Measurements from ENCODE around the gene DNAAF8. TPM values are rescaled to one million over a fixed set of nuclear protein-coding genes. Genes with fewer than 3 reads are reported as not detected.
"Not testable (repeated sequence)": the region's sequence is repeated elsewhere in the genome, so short reads cannot be mapped to it uniquely, and the experiment has no call there.

The DNAAF8 gene
- total RNA-seq, 2 experiments from 2014 or later, result not detected

- peaks cover 21% of the 10 kb centered on the region for H3K4me1 Mint-ChIP-seq
- no peaks in the 10 kb centered on the region for H3K36me3 Mint-ChIP-seq (ENCODE audit: low read depth)
- no peaks in the 10 kb centered on the region for H3K27me3 Mint-ChIP-seq
- no peaks in the 10 kb centered on the region for H3K9me3 Mint-ChIP-seq
- no peak for DNase-seq
- ChIA-PET CTCF (no interaction called here), POLR2A (no interaction called here)
- no peak overlapping the region for H3K4me3 Mint-ChIP-seq
- no peak overlapping the region for H3K27ac Mint-ChIP-seq
These were observed 3.2 kb downstream of the DNAAF8 start for GRCh38 chr16:4737545-4737944.

DNA sequence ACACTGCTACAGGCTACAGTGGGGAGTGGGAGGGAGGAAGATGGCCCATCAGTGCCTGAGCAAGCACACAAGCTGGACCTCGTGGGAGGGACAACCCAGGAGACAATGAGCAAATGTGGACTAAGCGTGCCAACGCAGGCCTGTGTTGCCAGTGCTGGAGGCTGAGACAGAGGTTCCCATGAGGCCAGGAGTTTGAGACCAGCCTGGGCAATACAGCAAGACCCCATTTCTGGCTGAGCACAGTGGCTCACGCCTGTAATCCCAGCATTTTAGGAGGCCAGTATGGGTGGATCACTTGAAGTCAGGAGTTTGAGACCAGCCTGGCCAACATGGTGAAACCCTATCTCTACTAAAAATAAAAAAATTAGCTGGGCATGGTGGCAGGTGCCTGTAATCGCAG, 4.0 kb downstream of the DNAAF8 start:
- H3K9me3 Mint-ChIP-seq; H3K27ac Mint-ChIP-seq; H3K4me3 Mint-ChIP-seq; H3K36me3 Mint-ChIP-seq (ENCODE audit: low read depth); DNase-seq; H3K27me3 Mint-ChIP-seq; POLR2A ChIA-PET: not testable (repeated sequence)
- CTCF ChIA-PET, result interaction anchor here (0.6 kb wide), 1 partner anchor 300 kb away, joined by 3 read pairs; no protein-coding TSS in a partner anchor
- H3K4me1 Mint-ChIP-seq, result peaks cover 20% of the 10 kb centered on the region

DNA sequence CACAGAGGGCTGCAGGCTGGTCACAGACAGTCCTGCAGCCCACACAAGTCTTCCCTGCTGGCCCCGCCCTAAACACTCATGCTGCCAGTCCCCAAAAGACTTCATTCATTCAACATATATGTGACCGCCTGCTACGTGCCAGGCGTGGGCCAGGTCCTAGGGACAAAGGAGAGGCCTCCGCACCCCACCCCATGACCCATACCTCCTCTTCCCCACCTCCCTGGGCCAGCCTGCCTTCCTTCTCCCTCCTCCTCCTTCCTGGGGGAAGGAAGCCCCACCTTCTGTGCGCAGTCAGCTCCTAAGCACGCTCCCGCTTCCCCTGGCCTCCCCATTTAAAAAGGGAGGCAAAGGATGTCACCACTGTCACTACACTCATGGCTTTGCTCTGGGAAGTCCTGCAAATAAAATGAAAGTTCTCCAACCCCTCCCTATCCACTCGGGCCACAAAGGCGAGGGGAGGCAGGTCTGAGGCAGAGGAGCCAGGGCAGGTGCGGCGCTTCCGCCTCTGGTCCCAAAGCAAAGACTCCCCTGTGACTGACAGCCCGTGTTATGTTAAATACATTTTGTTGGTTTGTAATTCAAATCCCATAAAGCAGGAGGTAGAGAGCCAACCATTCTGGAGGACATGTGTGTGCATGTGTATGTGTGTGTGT, 9.0 kb downstream of the DNAAF8 start:
- Mint-ChIP-seq H3K27ac (no peak overlapping the region), H3K27me3 (no peaks in the 10 kb centered on the region), H3K9me3 (no peaks in the 10 kb centered on the region), H3K4me3 (no peak overlapping the region), H3K4me1 (peaks cover 12% of the 10 kb centered on the region), H3K36me3 (ENCODE audit: low read depth) (no peaks in the 10 kb centered on the region)
- DNase-seq, result no peak
- POLR2A ChIA-PET, result no interaction called here
- CTCF ChIA-PET, result no interaction called here

GRCh38 chr16:4744555-4745273, 10.4 kb downstream of the DNAAF8 start:
- no peak for DNase-seq
- H3K4me3 Mint-ChIP-seq, result no peak overlapping the region
- no peaks in the 10 kb centered on the region for H3K9me3 Mint-ChIP-seq
- no peaks in the 10 kb centered on the region for H3K36me3 Mint-ChIP-seq (ENCODE audit: low read depth)
- POLR2A ChIA-PET, result no interaction called here
- H3K27me3 Mint-ChIP-seq, result no peaks in the 10 kb centered on the region
- peaks cover 12% of the 10 kb centered on the region for H3K4me1 Mint-ChIP-seq
- CTCF ChIA-PET, result no interaction called here
- H3K27ac Mint-ChIP-seq, result no peak overlapping the region

DNA sequence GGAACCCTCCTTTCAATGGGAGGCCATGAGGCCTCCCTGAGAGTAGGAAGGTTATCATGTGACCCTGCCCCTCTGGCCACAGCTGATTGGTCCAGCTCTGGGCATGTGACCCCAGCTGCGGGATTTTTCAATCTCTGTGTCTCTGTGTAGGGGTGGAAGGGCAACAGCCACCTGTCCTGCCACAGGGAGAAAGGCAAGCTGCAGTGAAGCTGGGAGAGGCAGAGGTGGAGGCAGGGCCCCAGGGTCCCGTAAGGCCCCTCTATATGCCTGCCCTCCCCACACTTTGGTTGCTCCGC, 10.9 kb downstream of the DNAAF8 start:
- POLR2A ChIA-PET, result no interaction called here
- no peak for DNase-seq
- Mint-ChIP-seq H3K27me3 (no peaks in the 10 kb centered on the region), H3K9me3 (no peaks in the 10 kb centered on the region), H3K36me3 (ENCODE audit: low read depth) (no peaks in the 10 kb centered on the region), H3K27ac (no peak overlapping the region), H3K4me3 (no peak overlapping the region), H3K4me1 (peaks cover 12% of the 10 kb centered on the region)
- CTCF ChIA-PET, result no interaction called here

DNA sequence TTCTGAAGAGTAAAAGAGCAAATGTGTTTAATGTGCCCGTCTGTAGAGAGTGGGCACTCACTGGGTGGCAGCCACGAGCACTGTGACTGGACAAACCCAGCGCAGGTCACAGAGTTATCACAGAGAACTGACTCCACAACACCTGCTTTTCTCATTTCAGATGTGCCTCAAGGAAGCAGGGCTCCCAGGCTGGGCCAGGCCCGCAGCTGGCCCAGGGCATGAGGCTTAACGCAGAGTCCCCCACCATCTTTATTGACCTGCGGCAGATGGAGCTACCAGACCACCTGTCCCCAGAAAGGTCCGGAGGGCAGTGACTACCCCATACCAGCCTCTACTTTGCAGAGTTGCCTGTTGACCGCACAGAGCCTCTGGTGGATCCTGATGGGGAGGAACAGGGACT, 11.9 kb downstream of the DNAAF8 start:
- CTCF ChIA-PET, result no interaction called here

GRCh38 chr16:4746991-4747574, 12.7 kb downstream of the DNAAF8 start:
- H3K27ac Mint-ChIP-seq, result no peak overlapping the region
- H3K27me3 Mint-ChIP-seq, result no peaks in the 10 kb centered on the region
- ChIA-PET POLR2A (interaction anchor here (2.9 kb wide), 1 partner anchor 12 kb away, joined by 9 read pairs; the partner anchor contains the start of genes ANKS3 and DNAAF8), CTCF (interaction anchor here (1.5 kb wide), 1 partner anchor 13 kb away, joined by 3 read pairs; the partner anchor contains the start of gene ANKS3)
- peaks cover 12% of the 10 kb centered on the region for H3K4me1 Mint-ChIP-seq
- no peak overlapping the region for H3K4me3 Mint-ChIP-seq
- no peak for DNase-seq
- no peaks in the 10 kb centered on the region for H3K9me3 Mint-ChIP-seq
- H3K36me3 Mint-ChIP-seq (ENCODE audit: low read depth), result peaks cover 7% of the 10 kb centered on the region

More for the DNA sequence above, 11.9 kb downstream of the DNAAF8 start:
- POLR2A ChIA-PET, result interaction anchor here (2.9 kb wide), 1 partner anchor 12 kb away, joined by 9 read pairs; the partner anchor contains the start of genes ANKS3 and DNAAF8
- H3K27me3 Mint-ChIP-seq, result no peaks in the 10 kb centered on the region
- no peak overlapping the region for H3K4me3 Mint-ChIP-seq
- H3K9me3 Mint-ChIP-seq, result no peaks in the 10 kb centered on the region
- H3K4me1 Mint-ChIP-seq, result peaks cover 12% of the 10 kb centered on the region
- peaks cover 3% of the 10 kb centered on the region for H3K36me3 Mint-ChIP-seq (ENCODE audit: low read depth)
- no peak overlapping the region for H3K27ac Mint-ChIP-seq
- DNase-seq, result no peak

DNA sequence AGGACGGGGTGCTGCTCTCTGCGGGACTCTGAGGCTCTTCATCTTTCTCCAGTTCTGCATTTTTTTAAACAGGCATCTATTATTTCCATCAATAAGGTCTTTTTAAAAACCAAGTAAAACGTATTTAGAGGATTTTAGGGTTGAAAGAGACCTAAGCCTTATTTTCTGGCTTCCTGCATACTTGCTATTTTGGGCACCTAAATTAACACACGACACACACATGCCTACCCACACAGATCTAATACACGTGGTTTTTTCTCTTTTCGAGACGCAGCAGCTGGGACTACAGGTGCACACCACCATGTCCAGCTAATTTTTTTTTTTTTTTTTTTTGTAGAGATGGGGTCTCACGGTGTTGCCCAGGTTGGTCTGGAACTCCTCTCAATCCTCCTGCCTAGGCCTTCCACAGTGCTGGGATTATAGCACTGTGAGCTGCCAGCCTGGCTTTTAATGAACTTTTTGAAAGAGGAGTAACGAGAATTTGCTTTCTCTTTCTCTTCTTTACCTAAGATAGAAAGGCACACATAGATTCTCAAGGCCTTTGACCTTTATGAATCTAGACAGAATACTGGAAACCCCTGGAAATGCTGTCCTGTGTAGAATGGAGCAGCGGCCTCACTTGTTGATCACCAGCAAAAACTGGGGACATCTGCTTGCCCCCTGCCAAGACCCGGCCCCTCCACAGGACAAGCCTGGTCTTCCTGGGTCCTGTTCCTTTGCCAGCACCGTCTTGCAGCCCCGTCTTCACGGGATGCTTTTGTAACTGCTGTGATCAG, 13.8 kb downstream of the DNAAF8 start:
- Mint-ChIP-seq H3K27me3 (no peaks in the 10 kb centered on the region), H3K4me1 (peaks cover 10% of the 10 kb centered on the region), H3K4me3 (no peak overlapping the region), H3K9me3 (no peaks in the 10 kb centered on the region), H3K36me3 (ENCODE audit: low read depth) (peaks cover 8% of the 10 kb centered on the region), H3K27ac (no peak overlapping the region)
- CTCF ChIA-PET, result interaction anchor here (1.5 kb wide), 1 partner anchor 14 kb away, joined by 3 read pairs; the partner anchor contains the start of gene ANKS3
- POLR2A ChIA-PET, result interaction anchor here (2.9 kb wide), 1 partner anchor 13 kb away, joined by 9 read pairs; the partner anchor contains the start of genes ANKS3 and DNAAF8
- no peak for DNase-seq

- H3K9me3 Mint-ChIP-seq, result no peaks in the 10 kb centered on the region
- no peak overlapping the region for H3K4me3 Mint-ChIP-seq
- H3K27ac Mint-ChIP-seq, result no peak overlapping the region
- peaks cover 11% of the 10 kb centered on the region for H3K36me3 Mint-ChIP-seq (ENCODE audit: low read depth)
- POLR2A ChIA-PET, result interaction anchor here (2.9 kb wide), 1 partner anchor 14 kb away, joined by 9 read pairs; the partner anchor contains the start of genes ANKS3 and DNAAF8
- H3K4me1 Mint-ChIP-seq, result peaks cover 4% of the 10 kb centered on the region
- DNase-seq, result no peak
- CTCF ChIA-PET, result no interaction called here
- H3K27me3 Mint-ChIP-seq, result no peaks in the 10 kb centered on the region
These were observed 14.5 kb downstream of the DNAAF8 start for GRCh38 chr16:4748682-4749411.

DNA sequence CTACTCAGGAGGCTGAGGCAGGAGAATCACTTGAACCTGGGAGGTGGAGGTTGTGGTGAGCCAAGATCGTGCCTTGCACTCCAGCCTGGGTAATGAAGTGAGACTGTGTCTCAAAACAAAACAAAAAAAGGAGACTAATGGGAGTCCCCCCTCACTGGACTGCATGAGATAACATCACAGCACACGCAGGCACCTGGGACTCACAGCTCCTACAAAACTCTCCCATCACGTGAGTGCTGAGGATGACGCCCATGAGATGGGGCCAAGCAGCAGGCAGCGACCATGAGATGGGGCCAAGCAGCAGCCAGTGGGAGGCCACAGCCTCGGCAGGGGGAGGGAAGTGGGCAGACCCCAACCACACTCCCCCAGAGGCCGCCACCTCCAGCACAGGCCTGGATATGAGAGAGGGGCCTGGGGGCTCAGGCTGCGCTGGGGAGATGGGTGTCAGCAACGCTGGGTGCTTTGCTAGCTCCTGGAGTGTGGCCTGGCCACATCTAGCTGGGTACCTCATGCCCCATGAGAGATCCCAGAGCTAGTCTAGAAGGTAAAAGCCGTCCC, 15.4 kb downstream of the DNAAF8 start:
- DNase-seq, result no peak
- Mint-ChIP-seq H3K9me3 (no peaks in the 10 kb centered on the region), H3K36me3 (ENCODE audit: low read depth) (peaks cover 12% of the 10 kb centered on the region), H3K4me3 (no peak overlapping the region), H3K4me1 (peaks cover 4% of the 10 kb centered on the region), H3K27me3 (no peaks in the 10 kb centered on the region), H3K27ac (no peak overlapping the region)
- CTCF ChIA-PET, result no interaction called here
- POLR2A ChIA-PET, result no interaction called here

- Mint-ChIP-seq H3K9me3 (peaks cover 4% of the 10 kb centered on the region), H3K4me1 (peaks cover 4% of the 10 kb centered on the region), H3K27me3 (no peaks in the 10 kb centered on the region), H3K36me3 (ENCODE audit: low read depth) (peaks cover 24% of the 10 kb centered on the region), H3K27ac (no peak overlapping the region), H3K4me3 (no peak overlapping the region)
- ChIA-PET POLR2A (interaction anchor here (1.8 kb wide), 1 partner anchor 17 kb away, joined by 4 read pairs; the partner anchor contains the start of genes ANKS3 and DNAAF8), CTCF (no interaction called here)
- DNase-seq, result no peak
These were observed 16.6 kb downstream of the DNAAF8 start for GRCh38 chr16:4750896-4751295.

DNA sequence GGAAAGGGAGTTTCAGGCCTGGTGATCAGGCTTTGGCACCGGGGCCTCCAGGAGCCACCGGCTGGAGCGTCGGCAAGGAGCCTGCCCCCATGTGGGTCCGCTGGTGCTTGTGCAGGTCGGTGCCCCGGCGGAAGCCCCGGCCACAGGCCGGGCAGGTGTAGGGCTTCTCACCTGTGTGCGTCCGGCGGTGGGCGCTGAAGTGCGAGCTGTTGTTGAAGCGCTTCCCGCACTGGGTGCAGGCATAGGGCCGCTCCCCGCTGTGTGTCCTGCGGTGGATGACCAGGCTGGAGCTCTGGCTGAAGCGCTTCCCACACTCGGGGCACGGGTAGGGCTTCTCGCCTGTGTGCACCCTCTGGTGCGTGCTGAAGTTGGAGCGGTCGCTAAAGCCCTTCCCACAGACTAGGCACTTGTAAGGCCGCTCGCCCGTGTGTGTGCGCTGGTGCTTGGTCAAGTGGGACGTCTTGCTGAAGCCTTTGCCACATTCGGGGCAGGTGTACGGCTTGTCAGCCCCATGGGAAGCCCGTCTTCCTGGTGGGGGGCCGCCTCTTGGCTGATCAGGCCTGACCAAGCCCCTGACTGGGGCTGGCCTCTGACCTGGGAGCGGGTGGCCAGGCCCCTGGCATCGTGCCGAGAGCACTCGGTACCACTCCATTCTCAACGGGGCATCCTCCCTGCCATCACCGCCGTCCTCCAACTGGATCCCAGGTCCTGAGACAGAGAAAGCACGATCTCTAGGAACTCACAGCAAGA, 18.2 kb downstream of the DNAAF8 start:
- POLR2A ChIA-PET, result interaction anchor here (1.8 kb wide), 1 partner anchor 18 kb away, joined by 4 read pairs; the partner anchor contains the start of genes ANKS3 and DNAAF8
- Mint-ChIP-seq H3K27ac (no peak overlapping the region), H3K9me3 (peaks cover 4% of the 10 kb centered on the region), H3K27me3 (no peaks in the 10 kb centered on the region), H3K4me3 (no peak overlapping the region), H3K36me3 (ENCODE audit: low read depth) (peaks cover 30% of the 10 kb centered on the region), H3K4me1 (peaks cover 4% of the 10 kb centered on the region)
- no peak for DNase-seq
- CTCF ChIA-PET, result no interaction called here
